GM19240 (cell line): ENCODE measurements around the gene P2RY12.
"Not testable (repeated sequence)": the region's sequence is repeated elsewhere in the genome, so short reads cannot be mapped to it uniquely, and the experiment has no call there.

Experiments
- DNase-seq: peaks from one replicate; pipeline ENCODE4 v3.0.0; 2011; ENCODE audit warnings: low spot score; ENCODE audit not compliant: insufficient read length

The P2RY12 gene

GRCh38 chr3:151393146-151393830, 8.7 kb upstream of the P2RY12 start:
- no peak for DNase-seq

- not testable (repeated sequence) for DNase-seq
These were observed 7.6 kb upstream of the P2RY12 start for GRCh38 chr3:151392191-151392590.

- DNase-seq, result no peak
These were observed 7.2 kb upstream of the P2RY12 start for GRCh38 chr3:151391720-151392119.

- DNase-seq, result no peak
These were observed 3.3 kb upstream of the P2RY12 start for GRCh38 chr3:151387842-151388241.

- no peak for DNase-seq
These were observed 2.9 kb upstream of the P2RY12 start for GRCh38 chr3:151387432-151387831.

GRCh38 chr3:151386056-151386455, 1.5 kb upstream of the P2RY12 start:
- no peak for DNase-seq

- no peak for DNase-seq
These were observed 597 bp downstream of the P2RY12 start for GRCh38 chr3:151383956-151384355.

DNA sequence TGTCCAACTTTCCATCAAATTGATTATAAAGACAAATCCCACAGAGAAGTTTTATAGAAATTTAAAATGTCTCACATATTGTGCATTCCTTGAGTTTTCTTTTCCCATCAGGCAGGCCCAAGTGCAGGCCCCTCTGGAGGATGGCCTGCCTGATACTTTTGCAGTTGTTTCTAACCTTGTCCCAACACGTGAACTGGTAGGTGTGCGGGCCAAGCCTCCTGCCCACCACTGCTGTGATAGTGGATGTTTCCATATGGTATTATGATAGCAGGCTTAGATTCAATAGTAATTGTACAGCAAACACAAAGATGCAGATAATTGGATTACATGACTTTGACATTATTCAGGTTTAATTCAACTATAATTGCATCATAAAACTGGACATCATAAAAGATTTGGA, 1.4 kb downstream of the P2RY12 start:
- no peak for DNase-seq

GRCh38 chr3:151382671-151383070, 1.9 kb downstream of the P2RY12 start:
- no peak for DNase-seq

DNA sequence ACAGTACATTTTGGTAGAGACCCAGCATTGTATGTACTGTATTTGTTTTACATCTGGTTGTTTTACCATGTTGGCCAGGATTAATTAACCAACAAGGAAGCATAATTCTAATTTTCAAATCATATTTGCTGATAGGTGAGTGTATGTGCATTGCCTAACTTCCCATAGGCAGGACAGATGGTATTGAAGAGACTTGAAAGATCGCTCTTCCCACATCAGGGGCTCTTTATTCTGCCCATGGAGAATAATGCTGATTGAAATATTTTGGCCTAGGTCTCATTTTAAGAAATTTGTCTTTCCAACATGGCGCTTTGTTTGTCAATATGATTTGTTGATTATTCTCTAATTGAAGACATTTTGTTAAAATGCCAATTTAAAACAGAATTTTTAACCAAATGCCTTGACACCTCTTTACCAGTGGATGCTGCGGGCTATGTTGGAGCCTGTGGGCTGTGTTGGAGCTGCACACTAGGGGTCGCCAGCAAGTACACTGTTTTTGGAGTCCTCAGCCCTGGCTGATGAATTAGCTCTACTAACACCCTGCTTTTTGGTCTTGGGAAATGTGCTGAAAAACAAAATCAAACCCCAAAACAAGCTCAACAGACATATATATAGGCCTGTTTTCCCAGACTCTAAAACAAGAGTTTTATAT, 5.3 kb downstream of the P2RY12 start:
- no peak for DNase-seq

DNA sequence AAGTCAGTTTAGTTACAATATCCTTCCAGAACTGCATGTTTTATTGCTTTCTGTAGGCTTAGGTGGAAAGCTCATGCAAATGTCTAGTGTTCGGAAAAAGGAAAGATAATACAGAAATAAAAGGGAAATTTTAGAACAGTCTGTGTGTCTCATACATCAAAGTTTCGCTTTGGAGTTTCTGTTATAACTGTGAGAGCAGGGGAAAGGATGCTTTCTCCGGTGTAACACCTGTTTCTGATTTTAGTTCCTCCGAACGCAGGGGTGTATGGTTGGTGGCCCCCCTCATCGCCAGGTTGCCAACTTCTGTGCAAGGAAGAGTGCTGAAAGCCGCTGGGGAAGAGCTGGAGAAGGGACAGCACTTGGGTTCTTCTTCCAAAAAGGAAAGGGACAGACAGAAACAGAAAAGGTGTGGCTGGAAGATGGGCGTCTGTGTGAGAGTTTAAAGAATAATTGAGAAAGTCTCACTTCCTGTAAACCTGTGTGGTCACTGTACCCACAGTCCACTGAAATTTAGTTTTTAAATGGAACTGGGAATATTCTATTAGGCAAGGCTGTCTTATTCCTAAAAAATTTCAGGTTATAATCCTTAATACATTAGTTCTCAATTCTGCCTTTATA, 6.7 kb downstream of the P2RY12 start:
- no peak for DNase-seq

DNA sequence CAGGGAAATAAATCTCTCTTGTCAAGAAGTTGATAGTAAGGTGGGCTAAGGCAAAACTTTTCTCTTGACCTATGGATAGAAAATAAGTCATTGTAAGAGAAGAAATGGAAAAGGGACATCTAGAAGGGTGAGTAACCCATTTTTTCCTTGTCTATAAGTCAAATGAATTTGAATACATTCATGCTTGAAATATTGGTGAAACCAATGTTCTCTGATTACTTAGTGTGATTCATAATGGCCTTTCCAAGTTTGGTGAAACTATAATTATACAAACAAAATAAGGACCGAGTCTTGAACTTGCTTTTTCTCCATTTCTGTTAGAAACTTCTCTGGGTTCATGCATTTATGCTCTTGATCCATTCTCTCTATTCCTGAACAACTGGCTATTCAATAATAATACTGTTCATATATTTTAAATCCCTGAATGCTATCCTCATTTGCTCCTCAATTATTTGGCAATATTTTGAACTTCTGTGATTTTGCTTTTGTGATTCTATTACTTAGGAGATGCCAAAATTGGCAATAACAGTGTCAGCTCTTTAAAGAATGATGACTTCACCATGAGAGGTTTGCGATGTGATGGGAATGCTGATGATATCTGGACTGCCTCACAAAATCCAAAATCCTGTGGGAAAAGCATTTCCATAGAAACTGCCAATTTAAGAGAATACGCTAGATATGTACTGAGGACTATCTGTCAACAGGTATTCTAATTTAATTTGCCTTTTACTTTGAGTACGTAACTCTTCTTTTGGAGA, 12.3 kb downstream of the P2RY12 start:
- no peak for DNase-seq

- DNase-seq, result no peak
These were observed 13.0 kb downstream of the P2RY12 start for GRCh38 chr3:151371526-151371925.

- DNase-seq, result no peak
These were observed 17.1 kb downstream of the P2RY12 start for GRCh38 chr3:151367448-151367847.

DNA sequence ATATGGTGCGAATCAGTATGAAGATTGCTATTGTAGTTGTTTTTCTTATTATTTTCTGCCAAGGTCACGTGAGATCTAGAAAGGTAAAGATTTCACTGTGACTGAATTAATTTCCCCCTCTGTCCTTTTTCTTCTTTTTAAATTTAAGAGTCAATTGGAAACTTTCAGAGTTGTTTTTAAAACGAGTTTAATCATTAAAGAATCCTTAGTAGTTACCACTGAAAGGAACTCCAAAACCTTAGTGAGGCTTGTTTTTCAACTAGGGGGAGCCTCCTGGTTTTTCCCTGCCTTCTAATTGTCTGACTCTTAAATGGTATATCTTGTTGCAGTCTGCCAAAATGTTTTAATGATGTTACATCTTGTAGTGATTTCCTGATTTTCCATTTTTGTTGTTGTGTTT, 17.6 kb downstream of the P2RY12 start:
- DNase-seq, result no peak

GRCh38 chr3:151362751-151363174, 21.8 kb downstream of the P2RY12 start:
- DNase-seq, result no peak

DNA sequence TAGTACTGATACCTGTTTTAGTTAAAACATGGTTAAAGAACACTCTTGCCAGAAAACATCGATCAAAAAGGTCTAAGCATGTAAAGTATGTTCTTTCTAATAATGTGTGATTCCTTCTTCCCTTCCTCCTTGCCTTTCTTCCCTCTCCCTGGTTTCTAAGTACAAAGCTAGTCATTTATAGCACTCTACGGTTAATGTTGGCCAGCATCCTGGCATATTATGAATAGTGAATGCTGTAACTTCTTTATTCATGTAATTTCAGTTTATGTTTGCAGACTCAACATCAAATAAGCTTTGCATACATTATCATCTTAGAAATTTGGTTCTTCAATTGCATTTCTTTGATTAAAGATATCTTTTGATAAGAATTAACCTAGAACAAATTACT, 27.1 kb downstream of the P2RY12 start:
- DNase-seq, result no peak

- no peak for DNase-seq
These were observed 27.6 kb downstream of the P2RY12 start for GRCh38 chr3:151356794-151357462.

- DNase-seq, result no peak
These were observed 32.9 kb downstream of the P2RY12 start for GRCh38 chr3:151351648-151352047.

DNA sequence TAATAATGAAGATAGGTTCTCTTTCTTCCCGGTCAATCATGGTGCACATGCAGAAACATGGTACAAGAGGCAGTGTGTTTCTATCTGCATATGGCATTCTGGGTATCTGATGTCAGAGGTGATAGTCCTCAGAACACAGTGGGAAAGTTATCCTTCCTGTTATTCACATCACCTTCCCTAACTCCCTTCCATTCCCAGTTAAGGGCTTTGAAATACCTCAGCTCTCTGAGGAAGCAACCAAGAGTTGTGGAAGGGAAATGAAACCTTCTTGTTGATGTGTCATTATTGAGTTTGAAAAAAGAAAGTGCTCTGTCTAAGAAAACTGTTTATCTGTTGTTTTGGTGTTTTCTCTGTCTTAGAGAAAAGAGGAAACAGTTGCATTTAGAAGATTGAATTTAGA, 33.3 kb downstream of the P2RY12 start:
- no peak for DNase-seq

- DNase-seq, result no peak
These were observed 33.9 kb downstream of the P2RY12 start for GRCh38 chr3:151350656-151351055.

DNA sequence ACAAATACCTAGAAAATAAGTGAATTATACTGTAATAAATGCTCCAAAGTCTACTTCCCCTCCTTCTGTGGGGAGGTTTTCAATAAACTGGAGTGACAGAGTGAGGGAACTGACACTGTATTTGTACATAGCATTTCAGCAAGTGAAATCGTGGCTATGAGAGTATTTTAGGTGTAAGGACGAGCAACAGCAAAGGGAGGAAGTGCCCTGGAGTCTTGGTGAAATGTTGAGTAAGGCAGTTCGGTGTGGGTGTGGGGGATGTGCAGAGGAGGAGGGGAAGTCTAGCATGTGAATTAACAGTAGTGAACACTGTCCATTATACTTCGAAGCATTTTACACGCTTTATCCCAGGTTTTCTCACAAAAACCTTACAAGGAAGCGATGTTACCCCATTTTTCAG, 37.1 kb downstream of the P2RY12 start:
- no peak for DNase-seq
